Measurements from ENCODE around the gene ZDHHC23.

- no peak for TF ChIP-seq CTCF (IDR thresholded peaks at IDR 0.05; ENCODE audit: poor library complexity)
- TF ChIP-seq EZH2 (IDR thresholded peaks at IDR 0.05; ENCODE audit: borderline replicate concordance), result no peak
These were observed at the start of gene ZDHHC23 for GRCh38 chr3:113947372-113948014.

Data from hepatocyte (in vitro differentiated cells).